Thoracic aorta (tissue), 2 donors: ENCODE data around the gene TPRX1. TPM values are rescaled to one million over a fixed set of nuclear protein-coding genes. Genes with fewer than 3 reads are reported as not detected.
"Not testable (repeated sequence)": the region's sequence is repeated elsewhere in the genome, so short reads cannot be mapped to it uniquely, and the experiment has no call there.

Source experiments
- ATAC-seq: fragments of 150-250 bp; one replicate; pipeline ENCODE4 v1.8.0; 2017; ENCODE audit warnings: low read depth; ENCODE audit not compliant: insufficient number of reproducible peaks, low FRiP score
- DNase-seq: peaks from one replicate; pipeline ENCODE4 v3.0.0-alpha.2; 2020; ENCODE audit warnings: low spot score
- H3K27ac ChIP-seq, 2 donors: fragments of 200-600 bp; sonication (generic); 1 replicate in 1 of 2; 2 replicates in 1 of 2; pipeline ENCODE4 v1.5.1; 2016; ENCODE audit warnings: mild to moderate bottlenecking in 2 of 2, moderate library complexity in 2 of 2
- H3K27me3 ChIP-seq: fragments of 200-600 bp; sonication (generic); replicated peaks from 2 replicates; pipeline ENCODE4 v1.6.0; 2016; ENCODE audit warnings: mild to moderate bottlenecking; ENCODE audit not compliant: insufficient read depth
- H3K36me3 ChIP-seq: fragments of 200-600 bp; sonication (generic); one replicate; pipeline ENCODE4 v1.5.1; 2016
- H3K4me1 ChIP-seq, 2 donors: fragments of 200-600 bp; sonication (generic); 1 replicate in 1 of 2; 2 replicates in 1 of 2; pipeline versions ENCODE4 v1.5.1 to v1.6.0; 2016; ENCODE audit warnings: low read depth in 2 of 2, mild to moderate bottlenecking in 1 of 2; ENCODE audit not compliant: control insufficient read depth in 1 of 2
- H3K4me3 ChIP-seq: fragments of 200-600 bp; sonication (generic); 2 replicates; pipeline ENCODE4 v1.5.1; 2016; ENCODE audit warnings: mild to moderate bottlenecking
- H3K9me3 ChIP-seq: fragments of 200-600 bp; sonication (generic); 2 replicates; pipeline ENCODE4 v1.5.1; 2016
- CTCF ChIP-seq: fragments of 200-600 bp; sonication (generic); IDR thresholded peaks from one replicate; pipeline ENCODE4 v1.5.1; 2019; ENCODE audit warnings: antibody characterized with exemption
- total RNA-seq, 2 donors: library from RNA; depleted of rRNA; stranded (reverse); fragments of >200 nt; gene quantifications; one replicate each; pipeline versions ENCODE4 v1.1.0 to v1.2.3, GENCODE V29; 2016

Gene TPRX1
- total RNA-seq, 2 donors from 2014 or later, result not detected

GRCh38 chr19:47776568-47776967 lies 27.8 kb downstream of the TPRX1 start:
- H3K27ac ChIP-seq, result no peak overlapping the region
- no peaks in the 10 kb centered on the region for H3K27me3 ChIP-seq
- DNase-seq, result no peak
- TF ChIP-seq CTCF, result no peak
- H3K4me1 ChIP-seq, result peaks cover 13 to 26% of the 10 kb centered on the region in 2 donors
- no peaks in the 10 kb centered on the region for H3K36me3 ChIP-seq
- no peaks in the 10 kb centered on the region for H3K9me3 ChIP-seq
- ATAC-seq, result no peak
- no peak overlapping the region for H3K4me3 ChIP-seq

GRCh38 chr19:47771291-47771690 lies 33.1 kb downstream of the TPRX1 start:
- H3K27me3 ChIP-seq, ATAC-seq, H3K4me3 ChIP-seq, H3K27ac ChIP-seq, H3K36me3 ChIP-seq, DNase-seq, H3K9me3 ChIP-seq, H3K4me1 ChIP-seq: not testable (repeated sequence)

DNA sequence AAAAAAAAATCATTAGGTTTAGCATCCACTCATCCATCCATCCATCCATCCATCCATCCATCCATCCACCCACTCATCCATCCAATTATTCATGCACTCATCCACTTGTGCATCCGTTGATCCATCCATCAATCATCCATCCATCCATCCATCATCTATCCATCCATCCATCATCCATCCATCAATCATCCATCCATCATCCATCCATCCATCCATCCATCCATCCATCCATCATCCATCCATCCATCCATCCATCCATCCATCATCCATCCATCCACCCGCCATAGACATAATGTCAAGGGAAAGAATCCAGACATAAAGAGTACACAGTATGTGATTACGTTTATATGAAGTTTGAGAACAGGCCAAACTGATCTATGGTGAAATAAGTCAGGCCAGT lies 34.8 kb downstream of the TPRX1 start:
- Histone ChIP-seq H3K27ac (no peak overlapping the region), H3K9me3 (no peaks in the 10 kb centered on the region), H3K27me3 (no peaks in the 10 kb centered on the region), H3K4me1 (no peaks in the 10 kb centered on the region), H3K4me3 (no peak overlapping the region), H3K36me3 (no peaks in the 10 kb centered on the region)
- TF ChIP-seq CTCF, result no peak
- no peak for DNase-seq
- ATAC-seq, result no peak

GRCh38 chr19:47768604-47769003 lies 35.7 kb downstream of the TPRX1 start:
- Histone ChIP-seq H3K4me3 (no peak overlapping the region), H3K36me3 (no peaks in the 10 kb centered on the region), H3K27me3 (no peaks in the 10 kb centered on the region), H3K9me3 (no peaks in the 10 kb centered on the region), H3K4me1 (no peaks in the 10 kb centered on the region), H3K27ac (no peak overlapping the region)
- DNase-seq (no peak), ATAC-seq (no peak)
- no peak for TF ChIP-seq CTCF

DNA sequence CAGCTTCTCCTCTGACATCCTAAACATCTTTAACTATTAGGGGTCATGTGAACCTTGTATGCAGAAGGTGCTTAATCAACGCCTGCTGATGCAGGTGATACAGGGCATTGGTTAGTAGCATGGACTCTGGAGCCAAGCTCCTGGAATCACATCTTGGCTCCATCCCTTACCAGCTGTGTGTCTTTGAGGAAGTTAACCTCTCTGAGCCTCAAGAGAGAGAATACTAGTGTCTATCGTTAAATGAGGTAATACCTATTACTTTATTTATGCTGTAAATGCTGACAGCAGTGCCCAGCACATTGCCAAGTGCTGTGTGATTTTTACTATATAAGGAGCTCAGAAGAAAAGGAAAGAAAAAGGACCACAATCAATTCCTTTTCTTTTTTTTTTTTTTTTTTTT lies 37.0 kb downstream of the TPRX1 start:
- H3K4me1 ChIP-seq, result no peaks in the 10 kb centered on the region
- H3K36me3 ChIP-seq, result no peaks in the 10 kb centered on the region
- H3K27me3 ChIP-seq, result no peaks in the 10 kb centered on the region
- TF ChIP-seq CTCF, result no peak
- no peaks in the 10 kb centered on the region for H3K9me3 ChIP-seq
- no peak overlapping the region for H3K4me3 ChIP-seq
- ATAC-seq (no peak), DNase-seq (no peak)
- no peak overlapping the region for H3K27ac ChIP-seq

DNA sequence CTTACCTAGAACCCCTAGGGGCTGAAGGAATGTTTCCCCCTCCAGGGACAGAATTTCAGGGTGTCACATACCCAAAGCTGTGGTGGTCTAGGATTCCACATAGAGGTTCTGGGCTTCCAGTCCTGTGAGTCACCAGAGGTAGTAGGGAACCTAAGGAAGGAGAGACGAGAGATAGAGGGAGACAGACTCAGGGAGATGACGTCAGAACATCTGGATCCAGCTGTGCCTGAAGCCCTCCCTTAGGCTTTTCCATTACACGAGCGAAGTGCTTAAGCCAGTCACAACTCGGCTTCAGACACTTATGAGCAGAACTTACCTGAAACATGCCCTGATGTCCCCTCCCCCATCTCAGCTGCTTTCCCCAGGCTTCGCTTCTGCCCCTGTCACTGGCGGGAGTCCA lies 37.7 kb downstream of the TPRX1 start:
- ATAC-seq (no peak), DNase-seq (no peak)
- Histone ChIP-seq H3K4me3 (no peak overlapping the region), H3K27ac (no peak overlapping the region), H3K36me3 (no peaks in the 10 kb centered on the region), H3K9me3 (no peaks in the 10 kb centered on the region), H3K4me1 (no peaks in the 10 kb centered on the region), H3K27me3 (no peaks in the 10 kb centered on the region)
- TF ChIP-seq CTCF, result no peak
